Right atrium auricular region (tissue), 2 donors: ENCODE measurements around the gene STON1. TPM values are rescaled to one million over a fixed set of nuclear protein-coding genes. Genes with fewer than 3 reads are reported as not detected.

Experiments used
- DNase-seq: peaks from one replicate; pipeline ENCODE4 v3.0.0-alpha.2; 2019; ENCODE audit warnings: low spot score
- H3K27ac ChIP-seq, 2 donors: fragments of 200-600 bp; sonication (generic); 1 replicate in 1 of 2; 2 replicates in 1 of 2; pipeline ENCODE4 v1.5.1; 2016 to 2019
- H3K27me3 ChIP-seq, 2 donors: fragments of 200-600 bp; sonication (generic); one replicate each; pipeline versions ENCODE4 v1.5.1 to v1.6.0; 2017 to 2019
- H3K36me3 ChIP-seq: fragments of 200-600 bp; sonication (generic); one replicate; pipeline ENCODE4 v1.5.1; 2016
- H3K4me1 ChIP-seq, 2 donors: fragments of 200-600 bp; sonication (generic); one replicate each; pipeline versions ENCODE4 v1.5.1 to v1.6.0; 2017 to 2019
- H3K4me3 ChIP-seq, 2 donors: fragments of 200-600 bp; sonication (generic); 1 replicate in 1 of 2; 2 replicates in 1 of 2; pipeline ENCODE4 v1.5.1; 2017 to 2019; ENCODE audit warnings: mild to moderate bottlenecking in 1 of 2, moderate library complexity in 1 of 2
- H3K9me3 ChIP-seq, 2 donors: fragments of 200-600 bp; sonication (generic); one replicate each; pipeline ENCODE4 v1.5.1; 2019
- CTCF ChIP-seq, 2 donors: fragments of 200-600 bp; sonication (generic); IDR thresholded peaks; one replicate each; pipeline ENCODE4 v1.5.1; 2019; ENCODE audit warnings: antibody characterized with exemption in 2 of 2
- total RNA-seq, 2 donors: library from RNA; depleted of rRNA; stranded (reverse); fragments of >200 nt; gene quantifications; one replicate each; pipeline ENCODE4 v1.1.0, GENCODE V29; 2016

Gene STON1
- total RNA-seq, 2 donors from 2014 or later: 6.4 to 15.9 TPM

GRCh38 chr2:48624696-48625095 lies 94.7 kb downstream of the STON1 start:
- Histone ChIP-seq H3K27ac (no peak overlapping the region), H3K4me3 (no peak overlapping the region), H3K36me3 (no peaks in the 10 kb centered on the region), H3K27me3 (no peaks in the 10 kb centered on the region), H3K9me3 (no peaks in the 10 kb centered on the region), H3K4me1 (no peaks in the 10 kb centered on the region)
- no peak for TF ChIP-seq CTCF (IDR thresholded peaks at IDR 0.05)
- DNase-seq: no peak

- no peak overlapping the region for H3K4me3 ChIP-seq
- H3K4me1 ChIP-seq: no peaks in the 10 kb centered on the region
- H3K36me3 ChIP-seq: no peaks in the 10 kb centered on the region
- no peak overlapping the region for H3K27ac ChIP-seq
- H3K27me3 ChIP-seq: no peaks in the 10 kb centered on the region
- no peak for TF ChIP-seq CTCF (IDR thresholded peaks at IDR 0.05)
- no peaks in the 10 kb centered on the region for H3K9me3 ChIP-seq
- no peak for DNase-seq
Observed at GRCh38 chr2:48626047-48626446, 96.1 kb downstream of the STON1 start.

- DNase-seq: no peak
- Histone ChIP-seq H3K9me3 (no peaks in the 10 kb centered on the region), H3K36me3 (no peaks in the 10 kb centered on the region), H3K4me1 (no peaks in the 10 kb centered on the region), H3K27me3 (no peaks in the 10 kb centered on the region), H3K27ac (no peak overlapping the region), H3K4me3 (no peak overlapping the region)
- TF ChIP-seq CTCF (IDR thresholded peaks at IDR 0.05): no peak
Observed at GRCh38 chr2:48633143-48633542, 103.2 kb downstream of the STON1 start.

GRCh38 chr2:48635786-48636185 lies 105.8 kb downstream of the STON1 start:
- TF ChIP-seq CTCF (IDR thresholded peaks at IDR 0.05): no peak
- H3K4me1 ChIP-seq: no peaks in the 10 kb centered on the region
- H3K27ac ChIP-seq: no peak overlapping the region
- H3K9me3 ChIP-seq: no peaks in the 10 kb centered on the region
- H3K36me3 ChIP-seq: no peaks in the 10 kb centered on the region
- no peaks in the 10 kb centered on the region for H3K27me3 ChIP-seq
- H3K4me3 ChIP-seq: no peak overlapping the region
- DNase-seq: no peak

GRCh38 chr2:48638261-48638660 lies 108.3 kb downstream of the STON1 start:
- Histone ChIP-seq H3K4me1 (no peaks in the 10 kb centered on the region), H3K4me3 (no peak overlapping the region), H3K27ac (no peak overlapping the region), H3K9me3 (no peaks in the 10 kb centered on the region), H3K36me3 (no peaks in the 10 kb centered on the region), H3K27me3 (no peaks in the 10 kb centered on the region)
- no peak for DNase-seq
- no peak for TF ChIP-seq CTCF (IDR thresholded peaks at IDR 0.05)

Other genes starting within 250 kb of the STON1 start
- 10 to 100 TPM; 17.6 to 29.1 TPM for gene FOXN2, start 215.5 kb upstream of the STON1 start, total RNA-seq
- gene PPP1R21, start 89.4 kb upstream of the STON1 start, total RNA-seq: 10 to 100 TPM; 14.5 to 18.6 TPM
- gene GTF2A1L, start 87.7 kb downstream of the STON1 start, total RNA-seq: 1 to 10 TPM in 1 of 2 donors, under 1 TPM in 1; 0.96 to 5.1 TPM
- not detected for gene LHCGR, start 225.6 kb downstream of the STON1 start, total RNA-seq